Measurements from ENCODE around the gene ADAT3.

ADAT3 gene

DNA sequence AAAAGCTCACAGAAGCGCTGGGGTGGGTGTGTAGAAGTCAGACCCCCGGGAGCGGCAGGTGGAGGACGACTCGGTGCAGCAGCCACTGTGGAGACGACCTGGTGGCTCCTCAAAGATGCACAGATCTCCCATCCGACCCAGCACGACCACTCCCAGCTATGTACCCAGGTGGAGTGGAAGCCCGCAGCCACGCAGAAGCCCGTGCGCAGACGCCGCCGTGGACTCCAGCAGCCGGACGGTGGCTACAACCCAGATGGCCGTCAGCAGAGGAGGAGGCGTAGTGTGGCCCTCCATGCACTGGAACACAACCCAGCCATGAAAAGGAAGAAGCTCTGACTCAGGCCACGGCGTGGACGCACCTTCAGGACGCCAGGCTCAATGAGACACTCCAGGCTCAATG, 57.5 kb downstream of the ADAT3 start:
- no peak for DNase-seq
